GM12878 (cell line): ENCODE data around the gene DHCR24. TPM values are rescaled to one million over a fixed set of nuclear protein-coding genes. Genes with fewer than 3 reads are reported as not detected.

ENCODE experiments used
- ATAC-seq: fragments of 200-7000 bp; cut with Tn5 transposase; 3 replicates; pipeline ENCODE4 v1.9.1; 2020; ENCODE audit warnings: mild to moderate bottlenecking, moderate library complexity
- BruUV-seq: library from RNA; stranded (reverse); fragments of 400-500 nt; replicated peaks from 2 replicates; lab custom pipeline; 2021; lab: Mats Ljungman, UMichigan
- CTCF ChIA-PET: fragments of 300-600 bp; sonication (Branson Sonifier 250); formaldehyde crosslinking; extraction: SDS; loops from one replicate; lab custom pipeline; 2021; ENCODE audit warnings: inconsistent platforms; lab: Yijun Ruan, JAX
- POLR2A ChIA-PET: fragments of 350-600 bp; formaldehyde crosslinking; extraction: SDS; loops from one replicate; lab custom pipeline; 2021; ENCODE audit warnings: inconsistent platforms; lab: Charles Lee
- RAD21 ChIA-PET: fragments of 300-600 bp; sonication (Branson Sonifier 250); formaldehyde crosslinking; loops from one replicate; lab custom pipeline; 2023; ENCODE audit warnings: antibody characterized with exemption; ENCODE audit not compliant: unreplicated experiment; lab: Charles Lee
- SMC1A ChIA-PET: fragments of 300-600 bp; sonication (Branson Sonifier 250); formaldehyde crosslinking; loops from one replicate; lab custom pipeline; 2023; ENCODE audit not compliant: unreplicated experiment, uncharacterized antibody; lab: Charles Lee
- DNase-seq: peaks from one replicate; pipeline ENCODE4 v3.0.0-alpha.2; 2011; ENCODE audit warnings: low read depth, low spot score
- FAIRE-seq: peaks from 3 replicates; lab custom pipeline; 2011; peaks lifted over from hg19 to GRCh38; lab: Jason Lieb, UNC
- H2AFZ ChIP-seq: 2 replicates; pipeline ENCODE4 v1.6.0; 2011; ENCODE audit warnings: low read depth, low read length, control low read depth; ENCODE audit not compliant: control insufficient read depth
- H3K27ac ChIP-seq: 2 replicates; pipeline ENCODE4 v1.5.1; 2011; ENCODE audit warnings: control low read depth; ENCODE audit not compliant: control insufficient read depth, insufficient read depth
- H3K27me3 ChIP-seq, 2 experiments: replicated peaks in 1 of 2; 2 replicates each; pipeline versions ENCODE4 v1.6.0 to v1.6.1; 2011; ENCODE audit warnings: low read length in 1 of 2; ENCODE audit not compliant: control insufficient read depth in 2 of 2, insufficient read depth in 2 of 2
- H3K36me3 ChIP-seq, 2 experiments: 2 replicates each; pipeline ENCODE4 v1.5.1; 2011; ENCODE audit warnings: low read length in 1 of 2; ENCODE audit not compliant: control insufficient read depth in 2 of 2, insufficient read depth in 2 of 2
- H3K4me1 ChIP-seq: 2 replicates; pipeline ENCODE4 v1.6.1; 2011; ENCODE audit warnings: mild to moderate bottlenecking, low read length, moderate library complexity, mixed read lengths; ENCODE audit not compliant: control insufficient read depth, insufficient read depth
- H3K4me2 ChIP-seq: 2 replicates; pipeline ENCODE4 v1.6.0; 2011; ENCODE audit warnings: control low read depth; ENCODE audit not compliant: control insufficient read depth, insufficient read depth
- H3K4me3 ChIP-seq: fragments of 200-600 bp; sonication (generic); 2 replicates; pipeline ENCODE4 v1.5.1; 2016
- H3K79me2 ChIP-seq: 2 replicates; pipeline ENCODE4 v1.6.0; 2011; ENCODE audit warnings: low read length; ENCODE audit not compliant: control insufficient read depth, insufficient read depth
- H3K9ac ChIP-seq: 2 replicates; pipeline ENCODE4 v1.8.0; 2011; ENCODE audit warnings: low read length, control low read depth, mixed read lengths; ENCODE audit not compliant: control insufficient read depth, insufficient read depth
- H3K9me3 ChIP-seq: replicated peaks from 3 replicates; pipeline ENCODE4 v1.5.1; 2011; ENCODE audit warnings: mild to moderate bottlenecking, low read length; ENCODE audit not compliant: control insufficient read depth, insufficient read depth
- H4K20me1 ChIP-seq: 2 replicates; pipeline ENCODE4 v1.6.0; 2011; ENCODE audit not compliant: control insufficient read depth, insufficient read depth
- HCFC1 ChIP-seq: fragments of 150-350 bp; IDR thresholded peaks from 2 replicates; pipeline ENCODE4 v1.6.1; 2014; ENCODE audit warnings: low read length
- HDAC2 ChIP-seq: fragments of 200-600 bp; sonication (generic); IDR thresholded peaks from 2 replicates; pipeline ENCODE4 v1.6.1; 2017
- LARP7 ChIP-seq: fragments of 450-650 bp; IDR thresholded peaks from 2 replicates; pipeline ENCODE4 v1.6.1; 2017; ENCODE audit warnings: mild to moderate bottlenecking
- MEF2B ChIP-seq: fragments of 450-650 bp; IDR thresholded peaks from 2 replicates; pipeline ENCODE4 v1.6.1; 2018; ENCODE audit warnings: mild to moderate bottlenecking, moderate library complexity; ENCODE audit not compliant: partially characterized antibody, poor library complexity, severe bottlenecking
- MYC ChIP-seq: IDR thresholded peaks from 2 replicates; pipeline ENCODE4 v1.6.1; 2011; ENCODE audit warnings: mild to moderate bottlenecking, low read length, moderate library complexity, inconsistent platforms; ENCODE audit not compliant: insufficient read depth, insufficient replicate concordance, insufficient read length, severe bottlenecking
- POLR2AphosphoS2 ChIP-seq: IDR thresholded peaks from 2 replicates; pipeline ENCODE4 v1.6.1; 2011; ENCODE audit warnings: low read depth, mild to moderate bottlenecking, low read length, improper control_type of control experiment, moderate library complexity
- RAD51 ChIP-seq: fragments of 450-650 bp; IDR thresholded peaks from 2 replicates; pipeline ENCODE4 v1.6.1; 2016; ENCODE audit warnings: moderate library complexity, mild to moderate bottlenecking, inconsistent platforms
- SPI1 ChIP-seq: IDR thresholded peaks from 2 replicates; pipeline ENCODE4 v1.6.1; 2011; ENCODE audit warnings: low read depth, mild to moderate bottlenecking, low read length, moderate library complexity, borderline replicate concordance; ENCODE audit not compliant: insufficient read depth
- WGBS: methylation state at CpG from one replicate; pipeline ENCODE4 v1.1.6; 2016; ENCODE audit warnings: low lambda C conversion rate; ENCODE audit not compliant: insufficient replicate concordance, insufficient coverage; ENCODE audit errors: missing lambda C conversion rate; 5-methylcytosine and 5-hydroxymethylcytosine counted together
- in situ Hi-C: fragments of 300-500 bp; cut with MboI; formaldehyde crosslinking; loops from 9 replicates; pipeline ENCODE4 v1.14.3; 2018; ENCODE audit warnings: mixed read lengths
- intact Hi-C: fragments of 100-400 bp; cut with micrococcal nuclease; formaldehyde crosslinking; loops from one replicate; pipeline ENCODE4 v1.14.2; 2022; ENCODE audit not compliant: unreplicated experiment
- polyA plus RNA-seq, 11 experiments: library from polyadenylated mRNA; depleted of rRNA in 4 of 11; unstranded in 6 of 11; stranded (reverse) in 5 of 11; fragments of >200 nt; fragmentation: Nextera tagmentation in 4 of 11; fragmentation: Illumina TruSeq in 1 of 11; extraction: Ambion mirVana in 4 of 11; extraction: Trizol in 1 of 11; gene quantifications; 1 replicate in 1 of 11; 2 replicates in 10 of 11; pipeline versions ENCODE4 v1.2.1 to v1.2.3, GENCODE V29; 2011 to 2016; ENCODE audit warnings: inconsistent platforms in 2 of 11, missing spikeins in 2 of 11, low read depth in 1 of 11
- total RNA-seq, 4 experiments: library from RNA; depleted of rRNA in 3 of 4; stranded (reverse); fragments of >200 nt in 3 of 4; fragmentation: Illumina TruSeq in 1 of 4; extraction: Trizol in 1 of 4; gene quantifications; 2 replicates each; pipeline versions ENCODE4 v1.2.1 to v1.2.3, GENCODE V29; 2013 to 2021

The DHCR24 gene
- total and polyA plus RNA-seq, 10 of the 15 experiments (the other 5 are each of a cell fraction or from before 2014, with no cell fraction given): 23.3 to 169 (median 120) TPM

DNA sequence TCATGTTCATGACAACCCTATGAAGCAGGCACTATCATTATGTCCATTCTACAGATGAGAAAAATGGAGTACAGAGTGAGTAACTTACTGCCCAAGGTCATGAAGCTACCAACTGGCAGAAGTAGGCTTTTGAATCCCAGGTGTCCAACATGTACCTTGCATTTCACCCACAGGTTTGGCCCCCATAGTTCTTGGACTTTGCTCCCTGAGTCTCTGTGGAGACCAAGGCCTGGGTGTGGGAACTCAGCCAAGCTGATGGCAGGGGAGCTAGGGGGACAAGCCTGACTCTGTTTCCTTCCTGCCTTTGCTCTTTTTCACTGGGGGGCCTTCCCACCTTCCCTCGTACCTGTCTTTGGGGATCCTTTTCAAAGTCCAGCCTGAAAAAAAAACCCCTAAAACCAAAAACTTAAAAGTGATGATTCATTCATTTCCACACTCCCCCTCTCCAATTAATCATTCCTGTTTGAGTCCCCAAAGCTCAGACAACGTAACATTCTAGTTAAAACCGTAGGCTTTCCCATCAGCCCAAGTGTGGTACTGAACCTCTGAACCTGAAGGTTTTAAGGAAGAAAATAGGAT lies 77.4 kb downstream of the DHCR24 start:
- ChIA-PET POLR2A (no interaction called here), SMC1A (interaction anchor here (0.6 to 1.7 kb wide), 10 partner anchors 8 to 949 kb away, joined by 3 to 14 read pairs (median 5); no protein-coding TSS in a partner anchor), CTCF (interaction anchor here (0.6 to 3.0 kb wide), 20 partner anchors 9 to 951 kb away, joined by 3 to 12 read pairs (median 4); partner anchors contain the start of gene TTC22), RAD21 (interaction anchor here (0.6 to 1.7 kb wide), 10 partner anchors 9 to 949 kb away, joined by 3 to 7 read pairs (median 4); partner anchors contain the start of genes TTC22 and TTC4)
- H3K27ac ChIP-seq: no peak overlapping the region
- no peak overlapping the region for H3K4me2 ChIP-seq
- no peaks in the 10 kb centered on the region for H3K79me2 ChIP-seq
- BruUV-seq: no TSS peak
- ATAC-seq (no peak), FAIRE-seq (no peak), DNase-seq (no peak)
- H3K9ac ChIP-seq: no peak overlapping the region
- H3K4me3 ChIP-seq: no peak overlapping the region
- H3K9me3 ChIP-seq: no peaks in the 10 kb centered on the region
- intact Hi-C loops (loop anchor here (1.0 to 5.0 kb wide), 6 partner anchors 137 to 739 kb away; partner anchors contain the start of gene SSBP3), in situ Hi-C loops (loop anchor here (5.0 kb wide), 1 partner anchor 142 kb away; no protein-coding TSS in a partner anchor)
- H4K20me1 ChIP-seq: no peaks in the 10 kb centered on the region
- WGBS: 7% methylated on average over 3 of the region's 3 CpGs
- no peak for TF ChIP-seq HDAC2
- TF ChIP-seq LARP7: no peak
- H2AFZ ChIP-seq: no peak overlapping the region
- H3K27me3 ChIP-seq: no peaks in the 10 kb centered on the region
- H3K4me1 ChIP-seq: peaks cover 17% of the 10 kb centered on the region
- H3K36me3 ChIP-seq: no peaks in the 10 kb centered on the region

DNA sequence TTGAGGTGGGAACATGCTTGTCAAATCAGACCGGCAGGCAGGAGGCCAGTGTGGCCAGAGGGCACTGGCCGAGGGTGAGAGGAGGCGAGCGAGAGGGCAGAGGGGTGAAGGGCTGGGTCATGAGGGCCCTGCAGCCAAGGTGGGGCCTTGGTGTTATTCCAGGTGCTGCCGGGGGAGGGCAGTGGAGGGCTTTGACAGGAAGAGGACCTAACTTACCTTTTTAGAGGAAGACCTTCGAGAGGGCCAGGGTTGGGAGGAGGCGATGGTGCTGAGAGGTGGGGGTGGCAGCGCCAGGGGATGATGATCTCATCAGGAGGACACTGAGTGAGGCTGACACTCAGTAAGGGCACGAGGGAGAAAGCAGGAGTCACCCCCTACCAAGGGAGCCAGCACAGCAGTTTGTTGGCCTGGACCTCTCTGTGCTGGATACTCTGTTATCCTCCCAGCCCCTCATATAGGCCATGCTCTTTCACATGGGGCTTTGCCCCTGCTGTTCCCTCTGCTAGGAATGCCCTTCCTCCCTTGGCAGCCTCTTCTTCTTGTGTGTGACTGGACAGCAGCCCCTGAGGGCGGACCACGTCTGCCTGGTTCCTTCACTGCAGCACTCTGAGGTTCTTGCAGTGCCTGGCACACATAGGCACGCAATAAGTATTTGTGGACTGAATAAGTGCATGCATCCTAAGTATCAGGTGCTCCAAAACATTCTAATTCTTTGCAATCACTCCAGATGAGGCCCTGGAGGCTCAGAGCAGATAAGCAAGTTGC lies 78.4 kb downstream of the DHCR24 start:
- no peaks in the 10 kb centered on the region for H3K27me3 ChIP-seq
- no peak overlapping the region for H3K4me2 ChIP-seq
- H3K27ac ChIP-seq: no peak overlapping the region
- TF ChIP-seq MYC (no peak), SPI1 (no peak), HCFC1 (no peak), MEF2B (no peak), RAD51 (no peak), POLR2AphosphoS2 (no peak)
- no peaks in the 10 kb centered on the region for H3K9me3 ChIP-seq
- peaks cover 19% of the 10 kb centered on the region for H3K4me1 ChIP-seq
- no TSS peak for BruUV-seq
- WGBS: 49% methylated on average over 11 of the region's 12 CpGs
- H3K9ac ChIP-seq: no peak overlapping the region
- H2AFZ ChIP-seq: no peak overlapping the region
- H3K36me3 ChIP-seq: no peaks in the 10 kb centered on the region
- RAD21 ChIA-PET: interaction anchor here (1.1 to 1.6 kb wide), 2 partner anchors 136 to 727 kb away, joined by 4 to 5 read pairs; no protein-coding TSS in a partner anchor
- H3K79me2 ChIP-seq: no peaks in the 10 kb centered on the region
- CTCF ChIA-PET: interaction anchor here (1.3 to 3.0 kb wide), 5 partner anchors 8 to 948 kb away, joined by 3 to 12 read pairs (median 9); partner anchors contain the start of gene TTC22
- DNase-seq (no peak), ATAC-seq (no peak), FAIRE-seq (no peak)
- no peaks in the 10 kb centered on the region for H4K20me1 ChIP-seq
- POLR2A ChIA-PET: no interaction called here
- no peak overlapping the region for H3K4me3 ChIP-seq
- intact Hi-C loops (no loop called here), in situ Hi-C loops (no loop called here)
- SMC1A ChIA-PET: no interaction called here
